H1 (cell line): ENCODE data around the gene HES4. TPM values are rescaled to one million over a fixed set of nuclear protein-coding genes. Genes with fewer than 3 reads are reported as not detected.
A peak's percentile ranks its signal among the peaks of the same experiment; 100 is the strongest.

ENCODE experiments used
- ATF3 ChIP-seq: IDR thresholded peaks from 2 replicates; pipeline ENCODE4 v1.6.1; 2011; ENCODE audit warnings: low read depth, mild to moderate bottlenecking, low read length; ENCODE audit not compliant: insufficient read depth
- CHD7 ChIP-seq: fragments of 300-600 bp; sonication (generic); IDR thresholded peaks from 2 replicates; pipeline ENCODE4 v1.7.1; 2012; ENCODE audit warnings: low read length, moderate library complexity, mild to moderate bottlenecking, inconsistent platforms; ENCODE audit not compliant: insufficient replicate concordance
- EZH2 ChIP-seq: fragments of 200-600 bp; sonication (generic); IDR thresholded peaks from 2 replicates; pipeline ENCODE4 v1.7.1; 2012; ENCODE audit warnings: low read depth, mild to moderate bottlenecking, moderate library complexity, low read length, inconsistent platforms; ENCODE audit not compliant: severe bottlenecking
- JUND ChIP-seq: IDR thresholded peaks from 2 replicates; pipeline ENCODE4 v1.6.1; 2011; ENCODE audit warnings: mild to moderate bottlenecking, improper control_type of control experiment, low read length
- KDM4A ChIP-seq: IDR thresholded peaks from one replicate; pipeline ENCODE4 v1.7.1; 2012; ENCODE audit warnings: low read depth, mild to moderate bottlenecking, moderate library complexity, low read length, inconsistent platforms; ENCODE audit not compliant: severe bottlenecking
- MAX ChIP-seq: IDR thresholded peaks from 2 replicates; pipeline ENCODE4 v1.6.1; 2012; ENCODE audit warnings: inconsistent platforms
- NANOG ChIP-seq: IDR thresholded peaks from 2 replicates; pipeline ENCODE4 v1.6.1; 2011; ENCODE audit warnings: low read length, low read depth, mild to moderate bottlenecking, inconsistent platforms; ENCODE audit not compliant: insufficient read depth, poor library complexity, severe bottlenecking
- RAD21 ChIP-seq, 2 experiments: IDR thresholded peaks in 1 of 2; conservative IDR thresholded peaks in 1 of 2; 2 replicates each; pipeline ENCODE4 v1.6.1; 2011; ENCODE audit warnings: low read depth in 2 of 2, low read length in 2 of 2, improper control_type of control experiment in 1 of 2, inconsistent platforms in 1 of 2, mild to moderate bottlenecking in 1 of 2, moderate library complexity in 1 of 2
- polyA plus RNA-seq, 7 experiments: library from polyadenylated mRNA; depleted of rRNA in 3 of 7; stranded (reverse) in 5 of 7; unstranded in 2 of 7; fragments of >200 nt in 5 of 7; fragments of 200-250 nt in 2 of 7; gene quantifications; 1 replicate in 5 of 7; 2 replicates in 1 of 7; 4 replicates in 1 of 7; pipeline versions ENCODE4 v1.2.1 to v1.2.3, GENCODE V29; 2011 to 2013; ENCODE audit warnings: missing spikeins in 2 of 7, mixed read lengths in 2 of 7
- total RNA-seq: library from RNA; stranded (reverse); fragmentation: NEBNext Ultra II Directional; extraction: Animal tissue kit (Norgen Biotek cat#: 25700); gene quantifications from 2 replicates; pipeline ENCODE4 v1.2.1, GENCODE V29; 2021

HES4 gene
- total and polyA plus RNA-seq, 2 of the 8 experiments (the other 6 are each of a cell fraction or from before 2014, with no cell fraction given) = 2.8 to 3.5 TPM

DNA sequence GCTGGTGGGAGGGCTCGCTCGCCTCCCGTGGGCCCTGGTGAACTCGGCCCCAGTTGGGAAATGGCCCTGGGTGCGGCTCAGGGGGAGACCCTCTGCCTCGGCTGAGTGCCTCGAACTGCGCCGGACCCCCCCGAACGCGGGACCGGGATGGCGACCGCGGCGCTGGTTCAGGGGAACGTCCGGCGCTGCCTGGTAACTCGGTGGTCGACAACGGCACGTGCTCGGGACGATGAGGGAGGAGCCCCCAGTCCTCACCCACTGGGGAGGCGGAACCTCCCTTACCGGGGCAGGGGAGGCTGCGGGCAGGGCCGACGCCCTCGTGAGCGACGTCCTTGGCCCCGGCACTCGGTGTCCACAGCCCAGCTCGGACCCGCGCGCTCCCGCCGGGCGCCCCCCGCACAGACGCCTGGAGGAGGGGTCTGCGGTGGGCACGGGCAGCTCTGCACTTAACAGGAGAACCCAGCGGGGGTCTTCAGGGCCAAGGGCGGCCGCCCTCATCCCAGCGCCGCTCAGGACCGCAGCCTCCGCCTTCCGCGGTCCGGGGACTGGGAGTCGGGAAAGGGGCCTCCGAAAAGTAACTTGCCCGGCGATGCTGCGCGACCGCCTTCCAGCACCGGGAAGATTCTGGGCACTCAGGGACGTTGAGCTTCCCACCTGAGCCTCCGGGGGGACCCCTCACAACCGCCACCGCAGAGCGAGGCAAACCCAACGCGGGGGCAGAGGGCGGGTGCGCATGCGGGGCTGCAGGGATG lies 1.7 kb downstream of the HES4 start (continued):
- TF ChIP-seq ATF3 (no peak), MAX (peak; percentile 77), KDM4A (peak; percentile 28), NANOG (no peak), CHD7 (no peak), EZH2 (peak; percentile 18), RAD21 (IDR thresholded peaks at IDR 0.05 in 1 of 2, conservative IDR thresholded peaks at IDR 0.05 in 1 of 2; ENCODE audit: low read depth in 2 of 2, low read length in 2 of 2) (peak in 1 of 2 experiments; percentile 14; a peak in 1 of 4 replicates), JUND (no peak)
